Thoracic aorta (tissue), 2 donors: ENCODE results near the gene GDPD5. TPM values are rescaled to one million over a fixed set of nuclear protein-coding genes. Genes with fewer than 3 reads are reported as not detected.

Source experiments
- ATAC-seq: fragments of 150-250 bp; one replicate; pipeline ENCODE4 v1.8.0; 2017; ENCODE audit warnings: low read depth; ENCODE audit not compliant: insufficient number of reproducible peaks, low FRiP score
- DNase-seq: peaks from one replicate; pipeline ENCODE4 v3.0.0-alpha.2; 2020; ENCODE audit warnings: low spot score
- H3K27ac ChIP-seq, 2 donors: fragments of 200-600 bp; sonication (generic); 1 replicate in 1 of 2; 2 replicates in 1 of 2; pipeline ENCODE4 v1.5.1; 2016; ENCODE audit warnings: mild to moderate bottlenecking in 2 of 2, moderate library complexity in 2 of 2
- H3K27me3 ChIP-seq: fragments of 200-600 bp; sonication (generic); replicated peaks from 2 replicates; pipeline ENCODE4 v1.6.0; 2016; ENCODE audit warnings: mild to moderate bottlenecking; ENCODE audit not compliant: insufficient read depth
- H3K36me3 ChIP-seq: fragments of 200-600 bp; sonication (generic); one replicate; pipeline ENCODE4 v1.5.1; 2016
- H3K4me1 ChIP-seq, 2 donors: fragments of 200-600 bp; sonication (generic); 1 replicate in 1 of 2; 2 replicates in 1 of 2; pipeline versions ENCODE4 v1.5.1 to v1.6.0; 2016; ENCODE audit warnings: low read depth in 2 of 2, mild to moderate bottlenecking in 1 of 2; ENCODE audit not compliant: control insufficient read depth in 1 of 2
- H3K4me3 ChIP-seq: fragments of 200-600 bp; sonication (generic); 2 replicates; pipeline ENCODE4 v1.5.1; 2016; ENCODE audit warnings: mild to moderate bottlenecking
- H3K9me3 ChIP-seq: fragments of 200-600 bp; sonication (generic); 2 replicates; pipeline ENCODE4 v1.5.1; 2016
- CTCF ChIP-seq: fragments of 200-600 bp; sonication (generic); IDR thresholded peaks from one replicate; pipeline ENCODE4 v1.5.1; 2019; ENCODE audit warnings: antibody characterized with exemption
- total RNA-seq, 2 donors: library from RNA; depleted of rRNA; stranded (reverse); fragments of >200 nt; gene quantifications; one replicate each; pipeline versions ENCODE4 v1.1.0 to v1.2.3, GENCODE V29; 2016

Gene GDPD5
- total RNA-seq, 2 donors from 2014 or later, result 30.8 to 34.9 TPM

- Histone ChIP-seq H3K27ac (no peak overlapping the region), H3K27me3 (no peaks in the 10 kb centered on the region), H3K4me1 (peaks cover 0 to 16% of the 10 kb centered on the region in 2 donors), H3K9me3 (no peaks in the 10 kb centered on the region), H3K36me3 (no peaks in the 10 kb centered on the region), H3K4me3 (no peak overlapping the region)
- no peak for DNase-seq
- ATAC-seq, result no peak
- no peak for TF ChIP-seq CTCF
These were observed 44.4 kb downstream of the GDPD5 start for GRCh38 chr11:75481223-75481921.

GRCh38 chr11:75480185-75481175, 45.3 kb downstream of the GDPD5 start:
- no peak overlapping the region for H3K27ac ChIP-seq
- DNase-seq (no peak), ATAC-seq (no peak)
- H3K4me3 ChIP-seq, result no peak overlapping the region
- no peaks in the 10 kb centered on the region for H3K36me3 ChIP-seq
- H3K9me3 ChIP-seq, result no peaks in the 10 kb centered on the region
- no peak for TF ChIP-seq CTCF
- peaks cover 0 to 23% of the 10 kb centered on the region in 2 donors for H3K4me1 ChIP-seq
- no peaks in the 10 kb centered on the region for H3K27me3 ChIP-seq

GRCh38 chr11:75479597-75480145, 46.1 kb downstream of the GDPD5 start:
- no peak for TF ChIP-seq CTCF
- H3K9me3 ChIP-seq, result no peaks in the 10 kb centered on the region
- ATAC-seq, result no peak
- peaks cover 0 to 23% of the 10 kb centered on the region in 2 donors for H3K4me1 ChIP-seq
- no peak for DNase-seq
- H3K4me3 ChIP-seq, result no peak overlapping the region
- no peaks in the 10 kb centered on the region for H3K27me3 ChIP-seq
- no peaks in the 10 kb centered on the region for H3K36me3 ChIP-seq
- no peak overlapping the region for H3K27ac ChIP-seq

GRCh38 chr11:75478783-75479596, 46.8 kb downstream of the GDPD5 start:
- Histone ChIP-seq H3K27me3 (no peaks in the 10 kb centered on the region), H3K9me3 (no peaks in the 10 kb centered on the region), H3K4me1 (peaks cover 0 to 23% of the 10 kb centered on the region in 2 donors), H3K27ac (no peak overlapping the region), H3K4me3 (no peak overlapping the region), H3K36me3 (no peaks in the 10 kb centered on the region)
- DNase-seq (no peak), ATAC-seq (no peak)
- TF ChIP-seq CTCF, result no peak
